NCI-H345 treated with DMSO at 0.1 percent for 48 hours (cell line): ENCODE results near the gene TAF8.

Source experiments
- DNase-seq: peaks from one replicate; lab custom pipeline; 2025; ENCODE audit not compliant: unreplicated experiment; lab: John Stamatoyannopoulos, UW

The TAF8 gene

GRCh38 chr6:42120895-42121865, 70.9 kb downstream of the TAF8 start:
- no peak for DNase-seq

GRCh38 chr6:42123379-42124103, 73.2 kb downstream of the TAF8 start:
- DNase-seq = no peak

GRCh38 chr6:42124223-42124836, 74.0 kb downstream of the TAF8 start:
- DNase-seq = no peak

GRCh38 chr6:42125231-42125630, 74.9 kb downstream of the TAF8 start:
- no peak for DNase-seq

- DNase-seq = no peak
Measured at GRCh38 chr6:42125663-42126062, 75.3 kb downstream of the TAF8 start.

GRCh38 chr6:42128460-42129359, 78.4 kb downstream of the TAF8 start:
- DNase-seq = no peak

- no peak for DNase-seq
Measured at GRCh38 chr6:42129360-42129676, 79.0 kb downstream of the TAF8 start.

GRCh38 chr6:42131531-42131930, 81.2 kb downstream of the TAF8 start:
- no peak for DNase-seq

GRCh38 chr6:42133926-42134325, 83.6 kb downstream of the TAF8 start:
- no peak for DNase-seq

GRCh38 chr6:42135161-42135560, 84.8 kb downstream of the TAF8 start:
- no peak for DNase-seq

- no peak for DNase-seq
Measured at GRCh38 chr6:42135722-42136121, 85.4 kb downstream of the TAF8 start.

GRCh38 chr6:42136508-42137193, 86.3 kb downstream of the TAF8 start:
- no peak for DNase-seq
